HG02870 (cell line): Measurements from ENCODE around the gene ACTR5.

Source experiments
- ATAC-seq: cut with Tn5 transposase; IDR thresholded peaks from one replicate; pipeline ENCODE4 v1.9.1; 2021; ENCODE audit warnings: mild to moderate bottlenecking, moderate library complexity; ENCODE audit not compliant: unreplicated experiment

Gene ACTR5

GRCh38 chr20:38748097-38748860, at the start of gene ACTR5:
ACTR5 (plus strand) TSS chr20:38748460; CDS start chr20:38748479, 19 bp downstream.
- ATAC-seq, result peak; percentile 85

- no peak for ATAC-seq
Measured at GRCh38 chr20:38698541-38698940, 49.7 kb upstream of the ACTR5 start.

- no peak for ATAC-seq
Measured at GRCh38 chr20:38700141-38700540, 48.1 kb upstream of the ACTR5 start.

- no peak for ATAC-seq
Measured at GRCh38 chr20:38700926-38701325, 47.3 kb upstream of the ACTR5 start.

DNA sequence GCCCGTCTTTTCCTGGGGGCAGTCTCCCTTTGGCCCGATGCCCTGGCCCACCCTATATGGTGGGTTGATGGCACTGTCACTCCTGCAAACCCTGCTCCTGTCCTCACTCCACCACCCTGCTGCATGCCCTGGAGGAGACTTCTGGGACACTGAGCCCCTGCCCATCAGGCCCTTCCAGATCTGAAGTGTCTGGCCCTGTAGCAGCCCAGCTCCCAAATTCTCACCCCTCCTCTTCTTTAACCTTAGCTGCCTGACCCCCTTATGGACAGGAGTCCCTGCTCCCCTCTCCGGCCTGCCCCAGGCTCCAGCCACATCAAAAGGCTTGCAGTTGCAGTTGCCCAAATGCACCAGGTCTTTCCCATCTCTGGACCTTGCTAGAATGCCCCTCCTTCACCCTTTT, 44.7 kb upstream of the ACTR5 start:
- ATAC-seq, result no peak

- no peak for ATAC-seq
Measured at GRCh38 chr20:38704136-38704535, 44.1 kb upstream of the ACTR5 start.

GRCh38 chr20:38706509-38706908, 41.8 kb upstream of the ACTR5 start:
- no peak for ATAC-seq

DNA sequence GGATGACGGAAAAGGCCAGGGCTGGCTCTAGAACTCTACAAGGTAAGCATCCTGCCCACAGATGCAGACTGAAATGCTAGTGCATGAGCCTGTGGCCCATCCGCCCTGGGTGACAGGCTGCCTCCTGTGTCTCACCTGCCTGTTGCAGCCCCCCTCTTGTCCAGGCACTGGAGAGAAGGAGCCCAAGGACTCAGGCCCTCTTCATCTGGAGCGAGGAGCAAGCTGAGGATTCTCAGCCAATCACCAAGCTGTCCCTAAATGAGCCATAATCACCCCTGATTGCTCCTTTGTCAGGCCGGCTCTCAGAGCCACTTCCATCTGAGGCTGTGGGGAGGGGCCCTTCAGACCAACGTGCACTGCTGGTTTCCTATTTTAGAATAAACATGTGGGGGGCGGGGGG, 34.0 kb upstream of the ACTR5 start:
- ATAC-seq, result no peak

DNA sequence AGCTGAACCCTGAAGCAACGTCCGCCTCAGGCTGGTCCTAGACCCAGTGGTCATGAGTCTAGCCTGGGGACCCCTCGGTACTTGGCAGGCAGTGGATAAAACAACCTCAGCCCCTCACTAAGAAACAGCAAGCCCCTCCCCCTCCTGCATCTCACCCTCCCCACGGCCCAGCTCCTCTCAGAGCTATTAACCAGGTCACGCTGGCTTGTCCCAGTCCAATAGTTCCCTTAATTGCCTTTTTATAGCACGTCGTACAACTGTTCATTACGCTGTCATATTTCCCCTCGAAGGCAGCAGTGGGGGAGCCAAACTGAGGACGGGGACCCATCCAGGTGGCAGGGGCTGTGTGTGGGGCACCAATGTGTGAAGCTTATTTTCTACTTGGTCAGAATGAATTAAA, 32.6 kb upstream of the ACTR5 start:
- ATAC-seq, result no peak

GRCh38 chr20:38722683-38723016, 25.6 kb upstream of the ACTR5 start:
- no peak for ATAC-seq

- no peak for ATAC-seq
Measured at GRCh38 chr20:38723017-38723847, 25.0 kb upstream of the ACTR5 start.

GRCh38 chr20:38723848-38724625, 24.2 kb upstream of the ACTR5 start, which contains the start of gene SLC32A1:
SLC32A1 (plus strand) TSS chr20:38724486; CDS start chr20:38724725, 239 bp downstream.
- ATAC-seq, result no peak

- ATAC-seq, result no peak
Measured at GRCh38 chr20:38724626-38725147, 23.6 kb upstream of the ACTR5 start.

DNA sequence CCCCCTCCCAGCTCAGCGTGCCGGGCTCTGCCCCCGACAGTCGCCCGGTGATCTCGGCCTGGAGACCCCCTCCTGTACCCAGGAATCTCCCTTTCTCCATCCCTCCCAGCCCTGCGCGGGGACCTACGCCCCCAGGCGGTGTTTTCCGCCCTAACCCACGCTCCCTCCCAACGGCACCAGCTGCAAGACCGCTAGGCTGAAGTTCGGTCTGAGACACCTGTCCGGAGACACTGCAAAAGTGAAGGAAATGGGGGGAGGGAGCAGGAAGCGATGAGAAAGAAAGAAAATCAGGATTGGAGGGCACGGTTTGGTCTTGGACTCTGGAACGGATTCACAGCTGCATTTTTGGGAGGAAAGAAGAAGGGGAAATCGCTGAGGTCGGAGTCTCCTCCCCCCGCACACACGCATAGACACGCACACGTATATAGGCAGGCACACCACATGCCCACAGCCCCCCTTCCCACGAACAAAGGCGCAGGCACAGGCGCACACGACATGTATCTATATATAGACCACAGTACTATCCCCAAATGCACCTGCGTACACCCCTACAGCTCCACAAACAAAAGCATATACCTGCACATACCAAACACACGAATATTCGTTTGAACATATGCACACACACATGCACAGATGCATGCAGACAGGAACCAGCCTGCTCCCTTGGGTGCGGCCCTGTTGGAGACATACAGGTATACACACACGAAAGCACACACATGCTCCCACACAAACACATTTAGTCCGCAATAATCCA, 22.9 kb upstream of the ACTR5 start:
- no peak for ATAC-seq

GRCh38 chr20:38725931-38726803, 22.1 kb upstream of the ACTR5 start:
- ATAC-seq, result no peak

- no peak for ATAC-seq
Measured at GRCh38 chr20:38726804-38727606, 21.3 kb upstream of the ACTR5 start.

DNA sequence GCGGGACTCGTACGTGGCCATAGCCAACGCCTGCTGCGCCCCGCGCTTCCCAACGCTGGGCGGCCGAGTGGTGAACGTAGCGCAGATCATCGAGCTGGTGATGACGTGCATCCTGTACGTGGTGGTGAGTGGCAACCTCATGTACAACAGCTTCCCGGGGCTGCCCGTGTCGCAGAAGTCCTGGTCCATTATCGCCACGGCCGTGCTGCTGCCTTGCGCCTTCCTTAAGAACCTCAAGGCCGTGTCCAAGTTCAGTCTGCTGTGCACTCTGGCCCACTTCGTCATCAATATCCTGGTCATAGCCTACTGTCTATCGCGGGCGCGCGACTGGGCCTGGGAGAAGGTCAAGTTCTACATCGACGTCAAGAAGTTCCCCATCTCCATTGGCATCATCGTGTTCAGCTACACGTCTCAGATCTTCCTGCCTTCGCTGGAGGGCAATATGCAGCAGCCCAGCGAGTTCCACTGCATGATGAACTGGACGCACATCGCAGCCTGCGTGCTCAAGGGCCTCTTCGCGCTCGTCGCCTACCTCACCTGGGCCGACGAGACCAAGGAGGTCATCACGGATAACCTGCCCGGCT, 20.6 kb upstream of the ACTR5 start:
- ATAC-seq, result no peak

GRCh38 chr20:38728191-38728781, 20.0 kb upstream of the ACTR5 start:
- ATAC-seq, result no peak
